ENCODE results near the gene CITED2. TPM values are rescaled to one million over a fixed set of nuclear protein-coding genes. Genes with fewer than 3 reads are reported as not detected.
A peak's percentile ranks its signal among the peaks of the same experiment; 100 is the strongest.

CITED2 gene
- total RNA-seq, 2 experiments from 2014 or later, result 121 to 127 TPM

- H3K36me3 Mint-ChIP-seq (ENCODE audit: low read depth), result no peaks in the 10 kb centered on the region
- H3K4me1 Mint-ChIP-seq, result no peaks in the 10 kb centered on the region
- ChIA-PET CTCF (interaction anchor here (1.2 to 1.6 kb wide), 4 partner anchors 10 to 535 kb away, joined by 3 to 4 read pairs (median 4); no protein-coding TSS in a partner anchor), POLR2A (interaction anchor here (0.9 kb wide), 2 partner anchors 15 to 44 kb away, joined by 3 read pairs; no protein-coding TSS in a partner anchor)
- no peaks in the 10 kb centered on the region for H3K9me3 Mint-ChIP-seq
- DNase-seq, result no peak
- no peaks in the 10 kb centered on the region for H3K27me3 Mint-ChIP-seq
- H3K4me3 Mint-ChIP-seq, result no peak overlapping the region
- no peak overlapping the region for H3K27ac Mint-ChIP-seq
Measured at GRCh38 chr6:139334806-139335446, 39.5 kb downstream of the CITED2 start.

- peaks cover 3% of the 10 kb centered on the region for H3K36me3 Mint-ChIP-seq (ENCODE audit: low read depth)
- H3K27ac Mint-ChIP-seq, result no peak overlapping the region
- peaks cover 7% of the 10 kb centered on the region for H3K9me3 Mint-ChIP-seq
- no peak for DNase-seq
- H3K4me1 Mint-ChIP-seq, result peaks cover 4% of the 10 kb centered on the region
- POLR2A ChIA-PET, result no interaction called here
- no peaks in the 10 kb centered on the region for H3K27me3 Mint-ChIP-seq
- no peak overlapping the region for H3K4me3 Mint-ChIP-seq
- CTCF ChIA-PET, result interaction anchor here (1.6 kb wide), 1 partner anchor 33 kb away, joined by 4 read pairs; no protein-coding TSS in a partner anchor
Measured at GRCh38 chr6:139330826-139331500, 43.5 kb downstream of the CITED2 start.

- no peak for DNase-seq
- Mint-ChIP-seq H3K27ac (no peak overlapping the region), H3K36me3 (ENCODE audit: low read depth) (peaks cover 5% of the 10 kb centered on the region), H3K9me3 (peaks cover 7% of the 10 kb centered on the region), H3K27me3 (no peaks in the 10 kb centered on the region), H3K4me3 (no peak overlapping the region), H3K4me1 (peaks cover 10% of the 10 kb centered on the region)
- ChIA-PET CTCF (interaction anchor here (1.6 kb wide), 1 partner anchor 34 kb away, joined by 4 read pairs; no protein-coding TSS in a partner anchor), POLR2A (interaction anchor here (3.4 kb wide), 1 partner anchor 39 kb away, joined by 8 read pairs; no protein-coding TSS in a partner anchor)
Measured at GRCh38 chr6:139330306-139330705, 44.1 kb downstream of the CITED2 start.

GRCh38 chr6:139329224-139329623 lies 45.2 kb downstream of the CITED2 start:
- H3K36me3 Mint-ChIP-seq (ENCODE audit: low read depth), result peaks cover 5% of the 10 kb centered on the region
- H3K27ac Mint-ChIP-seq, result no peak overlapping the region
- H3K4me3 Mint-ChIP-seq, result no peak overlapping the region
- DNase-seq, result no peak
- H3K9me3 Mint-ChIP-seq, result peaks cover 7% of the 10 kb centered on the region
- ChIA-PET CTCF (interaction anchor here (1.0 kb wide), 1 partner anchor 35 kb away, joined by 3 read pairs; no protein-coding TSS in a partner anchor), POLR2A (interaction anchor here (3.4 kb wide), 1 partner anchor 38 kb away, joined by 8 read pairs; no protein-coding TSS in a partner anchor)
- peaks cover 16% of the 10 kb centered on the region for H3K4me1 Mint-ChIP-seq
- H3K27me3 Mint-ChIP-seq, result no peaks in the 10 kb centered on the region

GRCh38 chr6:139327038-139327437 lies 47.4 kb downstream of the CITED2 start:
- H3K36me3 Mint-ChIP-seq (ENCODE audit: low read depth), result peaks cover 22% of the 10 kb centered on the region
- H3K27me3 Mint-ChIP-seq, result no peaks in the 10 kb centered on the region
- H3K4me3 Mint-ChIP-seq, result no peak overlapping the region
- no peak overlapping the region for H3K27ac Mint-ChIP-seq
- peaks cover 20% of the 10 kb centered on the region for H3K9me3 Mint-ChIP-seq
- ChIA-PET CTCF (interaction anchor here (1.2 to 1.9 kb wide), 2 partner anchors 35 to 37 kb away, joined by 3 to 5 read pairs; partner anchors contain the start of gene TXLNB), POLR2A (interaction anchor here (1.6 to 3.4 kb wide), 2 partner anchors 36 to 106 kb away, joined by 3 to 8 read pairs; no protein-coding TSS in a partner anchor)
- no peak for DNase-seq
- peaks cover 31% of the 10 kb centered on the region for H3K4me1 Mint-ChIP-seq

- CTCF ChIA-PET, result interaction anchor here (1.0 to 1.9 kb wide), 3 partner anchors 10 to 75 kb away, joined by 3 to 5 read pairs (median 4); partner anchors contain the start of gene TXLNB
- DNase-seq, result no peak
- Mint-ChIP-seq H3K36me3 (ENCODE audit: low read depth) (peaks cover 22% of the 10 kb centered on the region), H3K27me3 (no peaks in the 10 kb centered on the region), H3K4me1 (peaks cover 31% of the 10 kb centered on the region), H3K27ac (peak overlapping the region; percentile 41), H3K9me3 (peaks cover 22% of the 10 kb centered on the region), H3K4me3 (no peak overlapping the region)
- POLR2A ChIA-PET, result interaction anchor here (0.9 to 1.3 kb wide), 3 partner anchors 34 to 205 kb away, joined by 3 to 4 read pairs (median 3); partner anchors contain the start of gene TXLNB
Measured at GRCh38 chr6:139325686-139326085, 48.8 kb downstream of the CITED2 start.

GRCh38 chr6:139325125-139325524 lies 49.3 kb downstream of the CITED2 start:
- Mint-ChIP-seq H3K4me1 (peaks cover 31% of the 10 kb centered on the region), H3K27ac (peak overlapping the region; percentile 16), H3K4me3 (no peak overlapping the region), H3K27me3 (no peaks in the 10 kb centered on the region), H3K36me3 (ENCODE audit: low read depth) (peaks cover 22% of the 10 kb centered on the region), H3K9me3 (peaks cover 22% of the 10 kb centered on the region)
- CTCF ChIA-PET, result interaction anchor here (1.0 to 2.1 kb wide), 4 partner anchors 11 to 106 kb away, joined by 3 to 15 read pairs (median 4); partner anchors contain the start of gene TXLNB
- DNase-seq, result no peak
- POLR2A ChIA-PET, result interaction anchor here (0.9 to 2.7 kb wide), 6 partner anchors 11 to 206 kb away, joined by 3 to 6 read pairs (median 5); partner anchors contain the start of gene TXLNB

GRCh38 chr6:139324301-139324555 lies 50.2 kb downstream of the CITED2 start:
- peaks cover 22% of the 10 kb centered on the region for H3K36me3 Mint-ChIP-seq (ENCODE audit: low read depth)
- no peak overlapping the region for H3K4me3 Mint-ChIP-seq
- peak overlapping the region; percentile 96 for H3K27ac Mint-ChIP-seq
- POLR2A ChIA-PET, result interaction anchor here (0.6 to 2.7 kb wide), 19 partner anchors 10 to 406 kb away, joined by 3 to 55 read pairs (median 4); partner anchors contain the start of genes CITED2, HECA and TXLNB
- CTCF ChIA-PET, result interaction anchor here (0.8 to 2.1 kb wide), 8 partner anchors 12 to 193 kb away, joined by 3 to 17 read pairs (median 3); partner anchors contain the start of gene TXLNB
- H3K4me1 Mint-ChIP-seq, result peaks cover 31% of the 10 kb centered on the region
- peaks cover 22% of the 10 kb centered on the region for H3K9me3 Mint-ChIP-seq
- H3K27me3 Mint-ChIP-seq, result no peaks in the 10 kb centered on the region
- no peak for DNase-seq

GRCh38 chr6:139323511-139324300 lies 50.7 kb downstream of the CITED2 start:
- ChIA-PET CTCF (interaction anchor here (0.8 to 2.1 kb wide), 10 partner anchors 12 to 193 kb away, joined by 3 to 17 read pairs (median 3); partner anchors contain the start of gene TXLNB), POLR2A (interaction anchor here (0.6 to 2.7 kb wide), 19 partner anchors 10 to 406 kb away, joined by 3 to 55 read pairs (median 4); partner anchors contain the start of genes CITED2, HECA and TXLNB)
- Mint-ChIP-seq H3K27me3 (no peaks in the 10 kb centered on the region), H3K4me1 (peaks cover 31% of the 10 kb centered on the region), H3K27ac (peak overlapping the region; percentile 96), H3K9me3 (peaks cover 22% of the 10 kb centered on the region), H3K36me3 (ENCODE audit: low read depth) (peaks cover 22% of the 10 kb centered on the region), H3K4me3 (peak overlapping the region; percentile 70)
- peak; percentile 81 for DNase-seq

Other genes with a start within 250 kb of the CITED2 start
- 10 to 100 TPM; 78.9 to 81.7 TPM for gene HECA, start 239.6 kb downstream of the CITED2 start, total RNA-seq
- gene TXLNB, start 82.7 kb downstream of the CITED2 start, total RNA-seq, result under 1 TPM; 0.60 to 0.90 TPM

All from activated CD4-positive, alpha-beta memory T cell treated with anti-CD3 and anti-CD28 coated beads, Interleukin-2, amount 10 ng/mL, durations not matched to agents 7 days and 5 days (primary cell).